K562 (cell line): ENCODE measurements around the gene LIFR. TPM values are rescaled to one million over a fixed set of nuclear protein-coding genes. Genes with fewer than 3 reads are reported as not detected.

Experiments used
- ATAC-seq: fragments of 200-7000 bp; cut with Tn5 transposase; 3 replicates; pipeline ENCODE4 v1.9.1; 2020; ENCODE audit warnings: moderate library complexity
- BruUV-seq: library from RNA; stranded (reverse); fragments of 400-500 nt; replicated peaks from 2 replicates; lab custom pipeline; 2021; lab: Mats Ljungman, UMichigan
- CTCF ChIA-PET: fragments of 300-600 bp; formaldehyde crosslinking; extraction: SDS; loops from one replicate; lab custom pipeline; 2021; ENCODE audit warnings: low intra/inter-chr PET ratio; lab: Yijun Ruan, JAX
- POLR2A ChIA-PET: fragments of 300-600, 350-650 bp; sonication (Branson Sonifier 250); formaldehyde crosslinking; extraction: SDS; loops from one replicate; lab custom pipeline; 2021; ENCODE audit warnings: antibody characterized with exemption, inconsistent platforms; lab: Yijun Ruan, JAX
- DNase-seq, 4 experiments: peaks; one replicate each; pipeline versions ENCODE4 v3.0.0 to v3.0.0-alpha.2; 2011 to 2018; ENCODE audit warnings: low spot score in 3 of 4, mixed read lengths in 3 of 4; ENCODE audit errors: extremely low read depth in 1 of 4
- FAIRE-seq: peaks from 2 replicates; lab custom pipeline; 2011; peaks lifted over from hg19 to GRCh38; lab: Jason Lieb, UNC
- H2AFZ ChIP-seq: 2 replicates; pipeline ENCODE4 v1.6.0; 2011; ENCODE audit warnings: low read depth, low read length, control low read depth, inconsistent platforms
- H3K27ac ChIP-seq: fragments of 200-600 bp; 3 replicates; pipeline ENCODE4 v1.8.0; 2011; ENCODE audit warnings: low read depth, mild to moderate bottlenecking, control low read depth, inconsistent platforms, low read length, moderate library complexity, mixed read lengths; ENCODE audit errors: extremely low read depth
- H3K27me3 ChIP-seq, 2 experiments: fragments of 300-600 bp in 1 of 2; 2 replicates in 1 of 2; 3 replicates in 1 of 2; pipeline versions ENCODE4 v1.6.0 to v1.8.0; 2011; ENCODE audit warnings: inconsistent platforms in 2 of 2, low read length in 2 of 2, mild to moderate bottlenecking in 1 of 2, mixed read lengths in 1 of 2, moderate library complexity in 1 of 2; ENCODE audit not compliant: control insufficient read depth in 2 of 2, insufficient read depth in 2 of 2
- H3K36me3 ChIP-seq: fragments of 300-600 bp; 3 replicates; pipeline ENCODE4 v1.8.0; 2011; ENCODE audit warnings: mild to moderate bottlenecking, low read length, inconsistent platforms; ENCODE audit not compliant: control insufficient read depth, insufficient read depth
- H3K4me1 ChIP-seq, 2 experiments: fragments of 200-600 bp in 1 of 2; replicated peaks in 1 of 2; 2 replicates in 1 of 2; 3 replicates in 1 of 2; pipeline versions ENCODE4 v1.5.1 to v1.8.0; 2011; ENCODE audit warnings: inconsistent platforms in 2 of 2, low read length in 2 of 2, mild to moderate bottlenecking in 1 of 2, mixed read lengths in 1 of 2, moderate library complexity in 1 of 2; ENCODE audit not compliant: control insufficient read depth in 2 of 2, insufficient read depth in 2 of 2
- H3K4me2 ChIP-seq: 2 replicates; pipeline ENCODE4 v1.6.1; 2011; ENCODE audit warnings: low read length, control low read depth, inconsistent platforms, mixed read lengths; ENCODE audit not compliant: insufficient read depth
- H3K4me3 ChIP-seq: fragments of 200-600 bp; sonication (generic), shearing (Covaris generic); 2 replicates; pipeline ENCODE4 v1.5.1; 2016; ENCODE audit warnings: control low read depth, inconsistent platforms
- H3K79me2 ChIP-seq: fragments of 200-600 bp; 3 replicates; pipeline ENCODE4 v1.8.0; 2011; ENCODE audit warnings: low read length, inconsistent platforms; ENCODE audit not compliant: control insufficient read depth, insufficient read depth
- H3K9ac ChIP-seq, 2 experiments: 2 replicates each; pipeline versions ENCODE4 v1.6.0 to v1.6.1; 2011; ENCODE audit warnings: low read depth in 2 of 2, low read length in 2 of 2, control low read depth in 1 of 2, inconsistent platforms in 1 of 2, mild to moderate bottlenecking in 1 of 2, mixed read lengths in 1 of 2; ENCODE audit not compliant: insufficient read depth in 1 of 2
- H3K9me1 ChIP-seq: one replicate; pipeline ENCODE4 v1.6.0; 2011; ENCODE audit warnings: inconsistent platforms, mild to moderate bottlenecking, low read length, moderate library complexity; ENCODE audit not compliant: control insufficient read depth, insufficient read depth
- H3K9me3 ChIP-seq: replicated peaks from 2 replicates; pipeline ENCODE4 v1.5.1; 2011; ENCODE audit warnings: low read depth, low read length, inconsistent platforms; ENCODE audit not compliant: control insufficient read depth, insufficient read depth
- H4K20me1 ChIP-seq: replicated peaks from 2 replicates; pipeline ENCODE4 v1.6.1; 2011; ENCODE audit warnings: low read length, inconsistent platforms, mixed read lengths; ENCODE audit not compliant: control insufficient read depth, insufficient read depth
- EP300 ChIP-seq: IDR thresholded peaks from 2 replicates; pipeline ENCODE4 v1.6.1; 2012; ENCODE audit warnings: low read length, improper control_type of control experiment
- GTF2E2 ChIP-seq: fragments of 200-800 bp; sonication (Bioruptor generic); IDR thresholded peaks from 2 replicates; pipeline ENCODE4 v1.6.1; 2016; ENCODE audit warnings: missing genetic modification characterization, missing compliant biosample characterization
- NR2C1 ChIP-seq, 2 experiments: fragments of 450-650 bp; IDR thresholded peaks; 2 replicates each; pipeline ENCODE4 v1.6.1; 2017; ENCODE audit warnings: mild to moderate bottlenecking in 2 of 2, antibody characterized with exemption in 1 of 2, inconsistent platforms in 1 of 2, missing compliant biosample characterization in 1 of 2, missing genetic modification characterization in 1 of 2
- PHF8 ChIP-seq: fragments of 200-600 bp; sonication (generic); IDR thresholded peaks from 2 replicates; pipeline ENCODE4 v1.6.1; 2012; ENCODE audit warnings: mixed run types, mild to moderate bottlenecking, inconsistent platforms, low read length, moderate library complexity, borderline replicate concordance
- SLC30A9 ChIP-seq: fragments of 250-450 bp; sonication (Bioruptor Pico); IDR thresholded peaks from 2 replicates; pipeline ENCODE4 v1.8.0; 2022; ENCODE audit warnings: mild to moderate bottlenecking, moderate library complexity
- SNRNP70 ChIP-seq: fragments of 200-400 bp; formaldehyde crosslinking; optimal IDR thresholded peaks from 2 replicates; pipeline ENCODE3; 2017; ENCODE audit warnings: low read depth, low read length
- TCF7 ChIP-seq: sonication (generic); IDR thresholded peaks from 2 replicates; pipeline ENCODE4 v1.6.1; 2016; ENCODE audit warnings: antibody characterized with exemption, borderline replicate concordance
- VEZF1 ChIP-seq: fragments of 200-800 bp; sonication (Bioruptor generic); IDR thresholded peaks from 2 replicates; pipeline ENCODE4 v1.6.1; 2017; ENCODE audit warnings: missing genetic modification characterization, missing compliant biosample characterization
- ZNF175 ChIP-seq: fragments of 200-800 bp; sonication (Bioruptor generic); IDR thresholded peaks from 2 replicates; pipeline ENCODE4 v1.6.1; 2016; ENCODE audit warnings: low read depth, mild to moderate bottlenecking, missing genetic modification characterization, missing compliant biosample characterization
- ZNF324 ChIP-seq: fragments of 250-450 bp; sonication (Bioruptor Pico); IDR thresholded peaks from 2 replicates; pipeline ENCODE4 v1.4.0; 2020; ENCODE audit warnings: mild to moderate bottlenecking
- ZNF76 ChIP-seq: fragments of 250-450 bp; sonication (Bioruptor Pico); IDR thresholded peaks from 2 replicates; pipeline ENCODE4 v1.4.0; 2020; ENCODE audit warnings: mild to moderate bottlenecking, moderate library complexity, borderline replicate concordance
- WGBS: fragments of 100-300 bp; shearing (Covaris generic); methylation state at CpG from one replicate; pipeline ENCODE4 v1.1.6; 2016; ENCODE audit warnings: low coverage, mixed read lengths; ENCODE audit not compliant: insufficient coverage; ENCODE audit errors: missing lambda C conversion rate; 5-methylcytosine and 5-hydroxymethylcytosine counted together
- in situ Hi-C: fragments of 300-500 bp; cut with MboI; formaldehyde crosslinking; loops from 4 replicates; pipeline ENCODE4 v1.15.0; 2018; ENCODE audit warnings: inconsistent platforms, mixed read lengths
- intact Hi-C: fragments of 100-400 bp; cut with micrococcal nuclease; formaldehyde crosslinking; loops from 2 replicates; pipeline ENCODE4 v1.14.2; 2022
- polyA plus RNA-seq, 8 experiments: library from polyadenylated mRNA; depleted of rRNA in 4 of 8; stranded (reverse) in 5 of 8; unstranded in 3 of 8; fragments of >200 nt; fragmentation: Nextera tagmentation in 2 of 8; fragmentation: Illumina TruSeq in 1 of 8; extraction: Ambion mirVana in 2 of 8; extraction: Trizol in 1 of 8; gene quantifications; 2 replicates each; pipeline versions ENCODE4 v1.2.1 to v1.2.3, GENCODE V29; 2011 to 2014; ENCODE audit warnings: inconsistent platforms in 1 of 8, missing spikeins in 1 of 8
- total RNA-seq, 7 experiments: library from RNA; depleted of rRNA in 6 of 7; stranded (reverse); fragments of >200 nt in 6 of 7; fragmentation: Illumina TruSeq in 2 of 7; extraction: Trizol in 2 of 7; gene quantifications; 2 replicates each; pipeline versions ENCODE4 v1.2.1 to v1.2.3, GENCODE V29; 2011 to 2021; ENCODE audit warnings: low replicate concordance in 1 of 7

LIFR gene
- total and polyA plus RNA-seq, 9 of the 15 experiments (the other 6 are each of a cell fraction or from before 2014, with no cell fraction given), result 0.43 to 5.7 (median 3.3) TPM

GRCh38 chr5:38582293-38582974, 26.0 kb upstream of the LIFR start (continued):
- TF ChIP-seq ZNF175 (CRISPR knock-in tag) (no peak), GTF2E2 (tag) (no peak), PHF8 (no peak), ZNF76 (CRISPR knock-in tag) (no peak), TCF7 (no peak), SNRNP70 (no peak), ZNF324 (no peak), NR2C1 (IDR thresholded peaks at IDR 0.05) (no peak), NR2C1 (tag; IDR thresholded peaks at IDR 0.05) (no peak)

GRCh38 chr5:38581597-38581996, 25.2 kb upstream of the LIFR start:
- DNase-seq (no peak), ATAC-seq (no peak), FAIRE-seq (no peak)
- no TSS peak for BruUV-seq
- Histone ChIP-seq H2AFZ (no peak overlapping the region), H3K79me2 (no peaks in the 10 kb centered on the region), H3K9me3 (no peaks in the 10 kb centered on the region), H3K9ac (no peak overlapping the region), H3K4me3 (no peak overlapping the region), H3K36me3 (no peaks in the 10 kb centered on the region), H3K27me3 (no peaks in the 10 kb centered on the region; a peak in 1 of 5 replicates), H3K4me1 (no peaks in the 10 kb centered on the region), H3K27ac (no peak overlapping the region), H3K9me1 (no peaks in the 10 kb centered on the region), H4K20me1 (no peaks in the 10 kb centered on the region), H3K4me2 (no peak overlapping the region)
- in situ Hi-C loops, result no loop called here
- POLR2A ChIA-PET, result no interaction called here
- CTCF ChIA-PET, result no interaction called here
- intact Hi-C loops, result no loop called here
- WGBS, result 1% methylated on average over 4 of the region's 4 CpGs
- TF ChIP-seq VEZF1 (no peak), SLC30A9 (CRISPR knock-in tag) (no peak), EP300 (no peak)
